AG04449 (cell line): Measurements from ENCODE around the gene AGBL2.

Source experiments
- CTCF ChIA-PET: fragments of 350-600 bp; formaldehyde crosslinking; extraction: SDS; loops from one replicate; lab custom pipeline; 2021; ENCODE audit warnings: antibody characterized with exemption; lab: Yijun Ruan, JAX
- POLR2A ChIA-PET: fragments of 400-600, 350-600 bp; formaldehyde crosslinking; extraction: SDS; loops from one replicate; lab custom pipeline; 2020; ENCODE audit warnings: antibody characterized with exemption, inconsistent platforms; lab: Yijun Ruan, JAX
- DNase-seq: peaks from one replicate; pipeline ENCODE4 v3.0.0-alpha.2; 2010; ENCODE audit warnings: low read depth, low spot score
- H3K4me3 ChIP-seq: 2 replicates; pipeline ENCODE4 v1.5.1; 2011; ENCODE audit warnings: low read depth, mild to moderate bottlenecking, control low read depth, low read length
- CTCF ChIP-seq: IDR thresholded peaks from one replicate; pipeline ENCODE4 v1.5.1; 2011; ENCODE audit warnings: mild to moderate bottlenecking, moderate library complexity, low read length, control low read depth, inconsistent platforms; ENCODE audit not compliant: insufficient read depth; ENCODE audit errors: missing control alignments

AGBL2 gene

GRCh38 chr11:47609675-47610074, 105.5 kb downstream of the AGBL2 start:
- TF ChIP-seq CTCF, result no peak
- DNase-seq, result no peak
- no peak overlapping the region for H3K4me3 ChIP-seq
- ChIA-PET CTCF (no interaction called here), POLR2A (no interaction called here)
